PC-3 (cell line): ENCODE measurements around the gene ANKLE1. TPM values are rescaled to one million over a fixed set of nuclear protein-coding genes. Genes with fewer than 3 reads are reported as not detected.
A peak's percentile ranks its signal among the peaks of the same experiment; 100 is the strongest.

Experiments used
- ATAC-seq: fragments of 200-7000 bp; cut with Tn5 transposase; 2 replicates; pipeline ENCODE4 v1.9.1; 2020; ENCODE audit warnings: mild to moderate bottlenecking, moderate library complexity
- BruUV-seq: library from RNA; stranded (reverse); fragments of 400-500 nt; replicated peaks from 2 replicates; lab custom pipeline; 2021; lab: Mats Ljungman, UMichigan
- CTCF ChIA-PET: fragments of 300-600 bp; sonication (Branson Sonifier 250); formaldehyde crosslinking; loops from one replicate; lab custom pipeline; 2022; ENCODE audit warnings: antibody characterized with exemption; lab: Charles Lee
- POLR2A ChIA-PET: fragments of 300-600 bp; sonication (Branson Sonifier 250); formaldehyde crosslinking; loops from one replicate; lab custom pipeline; 2022; ENCODE audit warnings: antibody characterized with exemption; ENCODE audit not compliant: unreplicated experiment; lab: Charles Lee
- DNase-seq: peaks from one replicate; pipeline ENCODE4 v3.0.0-alpha.2; 2015
- H2AFZ ChIP-seq: fragments of 300-600 bp; sonication (generic); 2 replicates; pipeline ENCODE4 v1.6.0; 2016; ENCODE audit warnings: antibody characterized with exemption, low read length
- H3F3A ChIP-seq: fragments of 300-600 bp; sonication (generic); one replicate; pipeline ENCODE4 v1.6.0; 2017; ENCODE audit warnings: antibody characterized with exemption, low read length, control low read depth, mild to moderate bottlenecking; ENCODE audit not compliant: unreplicated experiment
- H3K27ac ChIP-seq: fragments of 300-600 bp; sonication (generic); 2 replicates; pipeline ENCODE4 v1.5.1; 2016; ENCODE audit warnings: mild to moderate bottlenecking, low read length
- H3K27me3 ChIP-seq: fragments of 300-600 bp; sonication (generic); 2 replicates; pipeline ENCODE4 v1.6.1; 2016; ENCODE audit warnings: low read length, mixed read lengths
- H3K36me3 ChIP-seq: fragments of 300-600 bp; sonication (generic); 2 replicates; pipeline ENCODE4 v1.6.1; 2016; ENCODE audit warnings: low read depth, mixed run types, low read length, mixed read lengths
- H3K4me1 ChIP-seq: fragments of 300-600 bp; sonication (generic); 2 replicates; pipeline ENCODE4 v1.5.1; 2016; ENCODE audit warnings: low read length; ENCODE audit not compliant: insufficient read depth
- H3K4me2 ChIP-seq: fragments of 300-600 bp; sonication (generic); 2 replicates; pipeline ENCODE4 v1.6.0; 2016; ENCODE audit warnings: low read length
- H3K4me3 ChIP-seq: fragments of 300-600 bp; sonication (generic); 2 replicates; pipeline ENCODE4 v1.5.1; 2016; ENCODE audit warnings: mild to moderate bottlenecking, low read length, mixed read lengths
- H3K79me2 ChIP-seq: fragments of 300-600 bp; sonication (generic); 2 replicates; pipeline ENCODE4 v1.6.1; 2017; ENCODE audit warnings: low read length, mixed read lengths
- H3K9ac ChIP-seq: fragments of 300-600 bp; sonication (generic); 2 replicates; pipeline ENCODE4 v1.6.0; 2016; ENCODE audit warnings: mild to moderate bottlenecking, low read length
- H3K9me2 ChIP-seq: fragments of 300-600 bp; sonication (generic); replicated peaks from 2 replicates; pipeline ENCODE4 v1.6.1; 2016; ENCODE audit warnings: mixed run types, low read length, mixed read lengths
- H3K9me3 ChIP-seq: fragments of 300-600 bp; sonication (generic); 2 replicates; pipeline ENCODE4 v1.6.1; 2016; ENCODE audit warnings: low read length, mixed read lengths
- H4K20me1 ChIP-seq: fragments of 300-600 bp; sonication (generic); 2 replicates; pipeline ENCODE4 v1.6.1; 2016; ENCODE audit warnings: low read length, mixed read lengths
- EZH2 ChIP-seq: fragments of 300-600 bp; sonication (generic); IDR thresholded peaks from one replicate; pipeline ENCODE4 v1.6.1; 2017; ENCODE audit warnings: antibody characterized with exemption, mild to moderate bottlenecking, low read length; ENCODE audit not compliant: unreplicated experiment
- EZH2phosphoT487 ChIP-seq: fragments of 300-600 bp; sonication (generic); IDR thresholded peaks from 2 replicates; pipeline ENCODE4 v1.6.1; 2018; ENCODE audit warnings: mild to moderate bottlenecking, antibody characterized with exemption, low read length, borderline replicate concordance
- intact Hi-C: fragments of 100-400 bp; cut with micrococcal nuclease; formaldehyde crosslinking; loops from 2 replicates; pipeline ENCODE4 v1.9.0; 2023
- total RNA-seq: library from RNA; depleted of rRNA; stranded (reverse); fragments of >200 nt; gene quantifications from 2 replicates; pipeline ENCODE4 v1.2.3, GENCODE V29; 2014; rRNA removed
- TF ChIP-seq, protein P1 (sequence below): fragments of 300-600 bp; sonication (generic); conservative IDR thresholded peaks from 2 replicates; pipeline ENCODE4 v1.5.1; 2017; ENCODE audit warnings: antibody characterized with exemption, low read depth, mild to moderate bottlenecking, low read length

Gene ANKLE1
- total RNA-seq, 1 experiment from 2014 or later = 2.2 TPM

GRCh38 chr19:17334414-17335409 is 53.0 kb downstream of the ANKLE1 start, which contains the start of gene ANO8:
TSS of gene ANO8 (minus strand) at chr19:17334855. CDS start at chr19:17334670, 185 bp downstream.
- H3K27ac ChIP-seq = peak within 1 kb of the TSS; percentile 58
- intact Hi-C loops = loop anchor here (1.0 kb wide), 2 partner anchors 25 to 29 kb away; partner anchors contain the start of genes DDA1 and MRPL34
- no peaks in the 10 kb centered on the region for H3K9me2 ChIP-seq
- DNase-seq (peak; percentile 97), ATAC-seq (peak; percentile 58)
- peak within 1 kb of the TSS; percentile 93 for H3K4me3 ChIP-seq
- H3K4me2 ChIP-seq = peak within 1 kb of the TSS; percentile 93
- POLR2A ChIA-PET = interaction anchor here (0.6 to 0.9 kb wide), 2 partner anchors 26 to 85 kb away, joined by 3 to 4 read pairs; partner anchors contain the start of genes DDA1 and MVB12A
- H3K27me3 ChIP-seq = no peaks in the 10 kb centered on the region
- no peaks in the 10 kb centered on the region for H3F3A ChIP-seq
- TF ChIP-seq EZH2phosphoT487 = no peak
- TF ChIP-seq, protein P1, sequence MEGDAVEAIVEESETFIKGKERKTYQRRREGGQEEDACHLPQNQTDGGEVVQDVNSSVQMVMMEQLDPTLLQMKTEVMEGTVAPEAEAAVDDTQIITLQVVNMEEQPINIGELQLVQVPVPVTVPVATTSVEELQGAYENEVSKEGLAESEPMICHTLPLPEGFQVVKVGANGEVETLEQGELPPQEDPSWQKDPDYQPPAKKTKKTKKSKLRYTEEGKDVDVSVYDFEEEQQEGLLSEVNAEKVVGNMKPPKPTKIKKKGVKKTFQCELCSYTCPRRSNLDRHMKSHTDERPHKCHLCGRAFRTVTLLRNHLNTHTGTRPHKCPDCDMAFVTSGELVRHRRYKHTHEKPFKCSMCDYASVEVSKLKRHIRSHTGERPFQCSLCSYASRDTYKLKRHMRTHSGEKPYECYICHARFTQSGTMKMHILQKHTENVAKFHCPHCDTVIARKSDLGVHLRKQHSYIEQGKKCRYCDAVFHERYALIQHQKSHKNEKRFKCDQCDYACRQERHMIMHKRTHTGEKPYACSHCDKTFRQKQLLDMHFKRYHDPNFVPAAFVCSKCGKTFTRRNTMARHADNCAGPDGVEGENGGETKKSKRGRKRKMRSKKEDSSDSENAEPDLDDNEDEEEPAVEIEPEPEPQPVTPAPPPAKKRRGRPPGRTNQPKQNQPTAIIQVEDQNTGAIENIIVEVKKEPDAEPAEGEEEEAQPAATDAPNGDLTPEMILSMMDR = no peak
- TF ChIP-seq EZH2 = no peak
- peaks cover 18% of the 10 kb centered on the region for H3K4me1 ChIP-seq
- H2AFZ ChIP-seq = peak within 1 kb of the TSS; percentile 78
- H3K9me3 ChIP-seq = no peaks in the 10 kb centered on the region
- peak within 1 kb of the TSS; percentile 85 for H3K9ac ChIP-seq
- H3K36me3 ChIP-seq = peaks cover 8% of the 10 kb centered on the region
- peaks cover 22% of the 10 kb centered on the region for H3K79me2 ChIP-seq
- no TSS peak for BruUV-seq
- CTCF ChIA-PET = interaction anchor here (0.6 kb wide), 1 partner anchor 215 kb away, joined by 3 read pairs; no protein-coding TSS in a partner anchor
- no peaks in the 10 kb centered on the region for H4K20me1 ChIP-seq

- Histone ChIP-seq H3K27ac (no peak overlapping the region), H3K9me3 (no peaks in the 10 kb centered on the region), H3K9me2 (no peaks in the 10 kb centered on the region), H3K4me3 (peak overlapping the region; percentile 93), H3K9ac (peak overlapping the region; percentile 85; the same call in 1 of the 2 replicates), H4K20me1 (no peaks in the 10 kb centered on the region), H3K4me2 (peak overlapping the region; percentile 93), H3F3A (no peaks in the 10 kb centered on the region), H3K4me1 (peaks cover 18% of the 10 kb centered on the region), H2AFZ (peak overlapping the region; percentile 78), H3K79me2 (peaks cover 22% of the 10 kb centered on the region), H3K36me3 (peaks cover 8% of the 10 kb centered on the region), H3K27me3 (no peaks in the 10 kb centered on the region)
- POLR2A ChIA-PET = interaction anchor here (0.9 kb wide), 1 partner anchor 26 kb away, joined by 4 read pairs; the partner anchor contains the start of gene DDA1
- TF ChIP-seq EZH2phosphoT487 (no peak), EZH2 (no peak)
- TF ChIP-seq, protein P1 = no peak
- DNase-seq (peak; percentile 21), ATAC-seq (no peak)
- no TSS peak for BruUV-seq
- CTCF ChIA-PET = interaction anchor here (0.6 kb wide), 1 partner anchor 18 kb away, joined by 7 read pairs; no protein-coding TSS in a partner anchor
- intact Hi-C loops = no loop called here
Observed at GRCh38 chr19:17335575-17335974, 53.9 kb downstream of the ANKLE1 start.

Other genes starting within 250 kb of the ANKLE1 start
- 19.1 and 21.3 TPM in 2 replicates for gene HAUS8, start 206.4 kb upstream of the ANKLE1 start, total RNA-seq
- gene MYO9B, start 206.1 kb upstream of the ANKLE1 start, total RNA-seq = 68.3 and 76.1 TPM in 2 replicates
- gene USE1, start 66.5 kb upstream of the ANKLE1 start, total RNA-seq = 32.5 and 41.5 TPM in 2 replicates
- gene OCEL1, start 55.7 kb upstream of the ANKLE1 start, total RNA-seq = 5.6 and 9.4 TPM in 2 replicates
- 134 and 159 TPM in 2 replicates for gene NR2F6, start 36.0 kb upstream of the ANKLE1 start, total RNA-seq
- not detected in 2 replicates for gene USHBP1, start 17.2 kb upstream of the ANKLE1 start, total RNA-seq
- 196 and 214 TPM in 2 replicates for gene BABAM1, start 14.5 kb upstream of the ANKLE1 start, total RNA-seq
- gene ABHD8, start 21.5 kb downstream of the ANKLE1 start, total RNA-seq = 42.4 and 53.8 TPM in 2 replicates
- 191 and 206 TPM in 2 replicates for gene MRPL34, start 24.0 kb downstream of the ANKLE1 start, total RNA-seq
- 85.0 and 87.9 TPM in 2 replicates for gene DDA1, start 27.7 kb downstream of the ANKLE1 start, total RNA-seq
- gene ANO8, start 53.0 kb downstream of the ANKLE1 start, total RNA-seq = 12.1 and 15.4 TPM in 2 replicates
- 86.0 and 109 TPM in 2 replicates for gene GTPBP3, start 55.7 kb downstream of the ANKLE1 start, total RNA-seq
- gene PLVAP, start 95.4 kb downstream of the ANKLE1 start, total RNA-seq = not detected in 2 replicates
- not detected in 2 replicates for gene CCDC194, start 112.3 kb downstream of the ANKLE1 start, total RNA-seq
- gene BST2, start 123.7 kb downstream of the ANKLE1 start, total RNA-seq = 0.84 and 1.3 TPM in 2 replicates
- 82.5 and 103 TPM in 2 replicates for gene MVB12A, start 138.1 kb downstream of the ANKLE1 start, total RNA-seq
- gene TMEM221, start 166.8 kb downstream of the ANKLE1 start, total RNA-seq = 1.7 and 3.0 TPM in 2 replicates
- gene NXNL1, start 179.0 kb downstream of the ANKLE1 start, total RNA-seq = not detected in 2 replicates
- gene SLC27A1, start 188.6 kb downstream of the ANKLE1 start, total RNA-seq = 8.9 and 9.7 TPM in 2 replicates
- 130 and 146 TPM in 2 replicates for gene PGLS, start 229.7 kb downstream of the ANKLE1 start, total RNA-seq